Kidney (tissue), 14 donors: Measurements from ENCODE around the gene DHH. TPM values are rescaled to one million over a fixed set of nuclear protein-coding genes. Genes with fewer than 3 reads are reported as not detected.
"Not testable (repeated sequence)": the region's sequence is repeated elsewhere in the genome, so short reads cannot be mapped to it uniquely, and the experiment has no call there.

Experiments
- DNase-seq, 5 donors: peaks; one replicate each; pipeline ENCODE4 v3.0.0-alpha.2; 2013 to 2020
- FAIRE-seq: peaks from 2 replicates; lab custom pipeline; 2012; peaks lifted over from hg19 to GRCh38; lab: Jason Lieb, UNC
- H3K27ac ChIP-seq, 2 donors: one replicate each; pipeline ENCODE4 v1.7.0; 2013; ENCODE audit warnings: low read depth in 2 of 2, low read length in 2 of 2, inconsistent platforms in 1 of 2
- H3K27me3 ChIP-seq: one replicate; pipeline ENCODE4 v1.7.1; 2013; ENCODE audit warnings: low read length, inconsistent platforms; ENCODE audit not compliant: control insufficient read depth, insufficient read depth
- H3K36me3 ChIP-seq, 3 donors: one replicate each; pipeline versions ENCODE4 v1.7.0 to v1.7.1; 2013; ENCODE audit warnings: low read length in 3 of 3, control low read depth in 1 of 3, inconsistent platforms in 1 of 3; ENCODE audit not compliant: insufficient read depth in 3 of 3, control insufficient read depth in 2 of 3
- H3K4me1 ChIP-seq, 3 donors: one replicate each; pipeline versions ENCODE4 v1.7.0 to v1.7.1; 2013; ENCODE audit warnings: low read length in 3 of 3, inconsistent platforms in 1 of 3, low read depth in 1 of 3; ENCODE audit not compliant: control insufficient read depth in 2 of 3, insufficient read depth in 2 of 3
- H3K4me3 ChIP-seq, 3 donors: one replicate each; pipeline versions ENCODE4 v1.7.0 to v1.8.1; 2013; ENCODE audit warnings: low read length in 3 of 3, control low read depth in 1 of 3, inconsistent platforms in 1 of 3
- H3K9ac ChIP-seq, 3 donors: one replicate each; pipeline versions ENCODE4 v1.7.0 to v1.7.1; 2013; ENCODE audit warnings: low read length in 3 of 3, control low read depth in 1 of 3, inconsistent platforms in 1 of 3
- H3K9me3 ChIP-seq, 3 donors: one replicate each; pipeline versions ENCODE4 v1.7.0 to v1.7.1; 2013; ENCODE audit warnings: low read length in 3 of 3, control low read depth in 1 of 3, inconsistent platforms in 1 of 3; ENCODE audit not compliant: control insufficient read depth in 2 of 3, insufficient read depth in 1 of 3
- intact Hi-C: fragments of 100-400 bp; cut with DNase I; formaldehyde crosslinking; loops from one replicate; pipeline ENCODE4 v1.11.1; 2022
- polyA plus RNA-seq: library from polyadenylated mRNA; stranded (reverse); fragments of 350-450 nt; fragmentation: Illumina TruSeq; extraction: RNeasy Lipid Tissue Mini Kit (QIAGEN cat#74804); gene quantifications from one replicate; pipeline ENCODE4 v1.2.3, GENCODE V29; 2014; ENCODE audit warnings: low read depth, low replicate concordance; ENCODE audit not compliant: insufficient read depth
- total RNA-seq: library from RNA; stranded (reverse); fragmentation: NEBNext Ultra II Directional; extraction: Animal tissue kit (Norgen Biotek cat#: 25700); gene quantifications from one replicate; pipeline ENCODE4 v1.2.1, GENCODE V29; 2021
- TF ChIP-seq, protein P1 (sequence below): IDR thresholded peaks from 3 replicates; pipeline ENCODE4 v1.5.1; 2012; ENCODE audit warnings: mild to moderate bottlenecking, moderate library complexity, borderline replicate concordance; ENCODE audit not compliant: insufficient read depth; ENCODE audit errors: extremely low read depth
- donor health status: control.
- donor health status: control.
- donor health status: control.
- donor health status: control.
- donor health status: control.
- donor health status: DM: yes; HTN: yes; CAD: no.
- donor health status: Normal renal cell carcinoma (clear cell type).

The DHH gene
- total and polyA plus RNA-seq, 2 donors from 2014 or later, result 0.54 to 1.6 TPM

DNA sequence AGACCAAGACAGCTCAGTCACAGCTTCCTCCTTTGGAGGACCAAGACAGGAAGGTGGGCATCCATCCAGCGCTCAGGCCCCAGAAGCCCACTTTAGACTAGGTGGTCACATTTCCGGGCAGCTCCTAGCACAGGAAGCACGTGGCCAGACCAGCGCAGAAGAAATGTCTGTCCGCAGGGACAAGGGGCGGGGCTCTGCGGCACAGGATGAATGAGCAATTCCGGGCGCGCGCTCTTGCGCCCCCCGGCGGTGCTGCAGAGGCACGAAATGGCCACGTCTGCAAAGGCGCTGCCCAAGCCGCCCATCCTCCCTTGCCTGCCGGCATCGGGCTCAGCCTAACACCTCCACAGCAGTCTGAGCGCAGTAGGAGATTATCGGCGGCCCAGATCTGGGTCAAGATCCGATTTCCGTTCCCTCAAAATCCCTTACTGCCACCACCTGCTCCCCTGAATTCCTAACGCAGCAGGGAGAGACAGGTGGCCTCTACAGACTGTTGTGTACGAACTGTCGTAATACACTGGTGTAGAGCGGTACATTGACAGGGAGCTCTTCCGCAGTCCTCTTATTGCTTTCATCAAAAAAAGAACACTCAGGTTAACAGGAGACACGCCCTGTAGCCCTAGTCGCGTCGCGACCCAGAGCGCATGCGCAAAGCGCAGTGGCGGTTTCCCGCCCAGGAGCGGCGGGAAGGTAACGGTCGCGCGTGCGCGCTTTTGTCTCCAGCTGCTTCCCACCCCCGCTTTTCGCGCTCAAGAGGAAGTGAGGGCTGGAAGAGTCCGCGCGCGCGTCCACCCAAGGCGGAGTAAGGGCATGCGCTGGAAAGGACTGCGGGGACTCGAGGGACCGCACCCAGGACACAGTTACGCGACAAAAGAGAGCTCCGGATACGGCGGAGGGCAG lies 35.8 kb upstream of the DHH start:
- intact Hi-C loops, result no loop called here
- TF ChIP-seq, protein P1, sequence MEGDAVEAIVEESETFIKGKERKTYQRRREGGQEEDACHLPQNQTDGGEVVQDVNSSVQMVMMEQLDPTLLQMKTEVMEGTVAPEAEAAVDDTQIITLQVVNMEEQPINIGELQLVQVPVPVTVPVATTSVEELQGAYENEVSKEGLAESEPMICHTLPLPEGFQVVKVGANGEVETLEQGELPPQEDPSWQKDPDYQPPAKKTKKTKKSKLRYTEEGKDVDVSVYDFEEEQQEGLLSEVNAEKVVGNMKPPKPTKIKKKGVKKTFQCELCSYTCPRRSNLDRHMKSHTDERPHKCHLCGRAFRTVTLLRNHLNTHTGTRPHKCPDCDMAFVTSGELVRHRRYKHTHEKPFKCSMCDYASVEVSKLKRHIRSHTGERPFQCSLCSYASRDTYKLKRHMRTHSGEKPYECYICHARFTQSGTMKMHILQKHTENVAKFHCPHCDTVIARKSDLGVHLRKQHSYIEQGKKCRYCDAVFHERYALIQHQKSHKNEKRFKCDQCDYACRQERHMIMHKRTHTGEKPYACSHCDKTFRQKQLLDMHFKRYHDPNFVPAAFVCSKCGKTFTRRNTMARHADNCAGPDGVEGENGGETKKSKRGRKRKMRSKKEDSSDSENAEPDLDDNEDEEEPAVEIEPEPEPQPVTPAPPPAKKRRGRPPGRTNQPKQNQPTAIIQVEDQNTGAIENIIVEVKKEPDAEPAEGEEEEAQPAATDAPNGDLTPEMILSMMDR, result peak; percentile 81
- FAIRE-seq, result no peak

DNA sequence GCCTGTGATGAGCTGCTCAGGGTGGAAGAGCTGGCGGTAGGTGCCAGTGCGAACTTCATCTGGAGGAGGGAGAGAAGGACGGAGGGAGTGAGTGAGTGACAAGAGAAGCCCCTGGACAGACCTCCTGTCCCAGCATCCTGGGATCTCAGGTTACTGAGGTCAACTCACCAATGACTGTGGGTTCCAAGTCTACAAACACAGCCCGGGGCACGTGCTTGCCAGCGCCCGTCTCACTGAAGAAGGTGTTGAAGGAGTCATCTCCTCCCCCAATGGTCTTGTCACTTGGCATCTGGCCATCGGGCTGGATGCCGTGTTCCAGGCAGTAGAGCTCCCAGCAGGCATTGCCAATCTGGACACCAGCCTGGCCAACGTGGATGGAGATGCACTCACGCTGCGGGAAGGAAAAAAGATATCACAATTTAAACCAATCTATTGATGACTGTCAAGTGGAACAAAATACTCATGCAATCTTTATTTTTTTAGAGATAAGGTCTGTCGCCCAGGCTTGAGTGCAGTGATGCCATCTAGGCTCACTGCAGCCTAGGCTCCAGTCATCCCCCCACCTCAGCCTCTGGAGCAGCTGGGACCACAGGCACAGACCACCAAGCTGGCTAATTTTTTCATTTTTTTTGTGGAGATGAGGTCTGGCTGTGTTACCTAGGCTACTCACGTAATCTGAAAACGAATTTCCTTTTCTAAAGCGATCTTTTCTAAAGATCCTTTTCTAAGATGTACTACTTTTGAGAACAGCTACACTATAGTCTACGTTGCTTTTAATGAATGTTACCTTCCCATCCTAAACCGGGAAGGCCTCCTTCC lies 34.9 kb upstream of the DHH start:
- Histone ChIP-seq H3K4me3 (peak overlapping the region; percentile 94 to 99 (median 96)), H3K4me1 (peaks cover 0 to 18% (median 5%) of the 10 kb centered on the region in 3 donors), H3K36me3 (peaks cover 10 to 27% (median 11%) of the 10 kb centered on the region in 3 donors), H3K27ac (peak overlapping the region; percentile 99 to 100), H3K9me3 (no peaks in the 10 kb centered on the region), H3K9ac (peak overlapping the region in 2 of 3 donors; percentile 12 to 38), H3K27me3 (no peaks in the 10 kb centered on the region)
- no peak for FAIRE-seq
- TF ChIP-seq, protein P1, result no peak
- intact Hi-C loops, result loop anchor here (10.0 kb wide), 1 partner anchor 65 kb away; the partner anchor contains the start of genes KMT2D and RHEBL1
- peak in 1 of 5 donors; percentile 56 for DNase-seq

More for the DNA sequence above, 35.8 kb upstream of the DHH start:
- Histone ChIP-seq H3K4me3 (peak overlapping the region; percentile 94 to 99 (median 96)), H3K36me3 (peaks cover 10 to 27% (median 11%) of the 10 kb centered on the region in 3 donors), H3K4me1 (peaks cover 0 to 18% (median 5%) of the 10 kb centered on the region in 3 donors), H3K27ac (peak overlapping the region; percentile 99 to 100), H3K9me3 (no peaks in the 10 kb centered on the region), H3K27me3 (no peaks in the 10 kb centered on the region), H3K9ac (peak overlapping the region; percentile 97 to 100 (median 99))
- peak; percentile 91 to 98 (median 97) for DNase-seq

DNA sequence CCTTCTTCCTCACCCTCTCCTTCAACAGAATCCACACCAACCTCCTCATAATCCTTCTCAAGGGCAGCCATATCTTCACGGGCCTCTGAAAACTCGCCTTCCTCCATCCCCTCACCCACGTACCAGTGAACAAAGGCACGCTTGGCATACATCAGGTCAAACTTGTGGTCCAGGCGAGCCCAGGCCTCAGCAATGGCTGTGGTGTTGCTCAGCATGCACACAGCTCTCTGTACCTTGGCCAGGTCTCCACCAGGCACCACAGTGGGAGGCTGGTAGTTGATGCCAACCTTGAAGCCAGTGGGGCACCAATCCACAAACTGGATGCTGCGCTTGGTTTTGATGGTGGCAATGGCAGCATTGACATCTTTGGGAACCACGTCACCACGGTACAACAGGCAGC lies 33.4 kb upstream of the DHH start:
- Histone ChIP-seq H3K36me3 (peaks cover 10 to 27% (median 11%) of the 10 kb centered on the region in 3 donors), H3K4me1 (peaks cover 0 to 18% (median 5%) of the 10 kb centered on the region in 3 donors)
- H3K9ac ChIP-seq, H3K4me3 ChIP-seq, H3K9me3 ChIP-seq, FAIRE-seq, H3K27ac ChIP-seq, DNase-seq, H3K27me3 ChIP-seq: not testable (repeated sequence)
- intact Hi-C loops, result loop anchor here (10.0 kb wide), 1 partner anchor 63 kb away; the partner anchor contains the start of genes KMT2D and RHEBL1
